GM19397 (cell line): ENCODE measurements around the gene NFIA.

ENCODE experiments used
- ATAC-seq: cut with Tn5 transposase; IDR thresholded peaks from one replicate; pipeline ENCODE4 v1.9.1; 2021; ENCODE audit warnings: mild to moderate bottlenecking, moderate library complexity; ENCODE audit not compliant: unreplicated experiment

The NFIA gene

GRCh38 chr1:61353797-61354406 lies 271.5 kb downstream of the NFIA start:
- no peak for ATAC-seq

GRCh38 chr1:61356016-61356415 lies 273.7 kb downstream of the NFIA start:
- no peak for ATAC-seq

- ATAC-seq: no peak
These were observed 274.6 kb downstream of the NFIA start for GRCh38 chr1:61356995-61357394.

GRCh38 chr1:61357539-61357938 lies 275.2 kb downstream of the NFIA start:
- ATAC-seq: no peak

GRCh38 chr1:61358770-61359455 lies 276.6 kb downstream of the NFIA start:
- no peak for ATAC-seq

- ATAC-seq: no peak
These were observed 279.6 kb downstream of the NFIA start for GRCh38 chr1:61361931-61362330.

GRCh38 chr1:61362351-61362750 lies 280.0 kb downstream of the NFIA start:
- no peak for ATAC-seq

GRCh38 chr1:61368366-61368765 lies 286.0 kb downstream of the NFIA start:
- ATAC-seq: no peak

GRCh38 chr1:61368876-61369275 lies 286.5 kb downstream of the NFIA start:
- ATAC-seq: no peak

- no peak for ATAC-seq
These were observed 288.0 kb downstream of the NFIA start for GRCh38 chr1:61370177-61370912.

- no peak for ATAC-seq
These were observed 288.5 kb downstream of the NFIA start for GRCh38 chr1:61370913-61371279.

GRCh38 chr1:61372944-61373343 lies 290.6 kb downstream of the NFIA start:
- ATAC-seq: no peak

GRCh38 chr1:61374156-61374555 lies 291.8 kb downstream of the NFIA start:
- no peak for ATAC-seq

GRCh38 chr1:61375082-61375880 lies 292.9 kb downstream of the NFIA start:
- no peak for ATAC-seq

- no peak for ATAC-seq
These were observed 293.8 kb downstream of the NFIA start for GRCh38 chr1:61376151-61376550.

- no peak for ATAC-seq
These were observed 295.0 kb downstream of the NFIA start for GRCh38 chr1:61377242-61377958.

- ATAC-seq: no peak
These were observed 296.3 kb downstream of the NFIA start for GRCh38 chr1:61378494-61379180.

- no peak for ATAC-seq
These were observed 297.3 kb downstream of the NFIA start for GRCh38 chr1:61379693-61380092.

- no peak for ATAC-seq
These were observed 298.2 kb downstream of the NFIA start for GRCh38 chr1:61380561-61380960.

- no peak for ATAC-seq
These were observed 304.0 kb downstream of the NFIA start for GRCh38 chr1:61386323-61386722.
